NCI-H82 treated with DMSO at 0.1 percent for 48 hours (cell line): ENCODE measurements around the gene PAX7.

Experiments
- DNase-seq: peaks from one replicate; lab custom pipeline; 2025; ENCODE audit not compliant: unreplicated experiment; lab: John Stamatoyannopoulos, UW

The PAX7 gene

GRCh38 chr1:18789246-18789645 is 158.6 kb downstream of the PAX7 start:
- no peak for DNase-seq

DNA sequence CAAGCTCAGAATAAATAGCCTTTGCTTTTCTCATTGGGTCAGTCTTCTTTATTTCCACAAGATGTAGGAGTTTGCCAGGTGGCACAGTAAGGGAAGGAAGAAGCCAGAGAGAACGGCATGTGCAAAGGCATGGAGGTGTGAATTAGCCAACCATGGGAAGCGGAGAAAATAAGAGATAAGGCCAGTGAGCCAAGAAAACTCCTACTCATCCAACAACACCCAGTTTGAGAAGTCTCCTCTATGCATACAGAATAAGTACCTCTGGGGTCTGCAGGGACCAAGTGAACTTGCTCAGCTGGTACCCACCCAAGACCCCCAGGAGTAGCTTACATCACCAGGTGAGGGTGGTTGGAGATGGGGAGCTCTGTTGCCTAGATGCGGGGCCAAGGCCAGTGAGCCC is 162.1 kb downstream of the PAX7 start:
- DNase-seq = no peak

DNA sequence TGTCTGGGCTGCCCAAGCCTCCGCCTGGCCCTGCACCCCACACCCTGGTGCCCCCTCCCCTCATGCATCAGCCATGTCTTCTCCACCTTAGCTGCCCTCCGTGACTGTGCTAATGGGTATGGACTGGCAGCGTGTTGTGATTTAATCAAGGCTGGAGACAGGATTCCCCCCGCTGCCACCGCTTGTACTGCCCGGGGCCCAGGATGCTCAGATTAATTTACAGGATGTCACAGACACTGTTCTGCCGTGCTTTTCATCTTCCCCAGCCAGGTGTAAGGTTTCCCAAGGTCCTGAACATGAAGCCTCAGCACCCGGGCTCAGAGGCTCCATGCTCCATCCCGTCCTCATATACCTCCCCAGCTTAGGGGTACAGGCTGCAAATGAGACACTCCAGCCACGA is 162.5 kb downstream of the PAX7 start:
- no peak for DNase-seq

- peak; percentile 27 for DNase-seq
These were observed 163.4 kb downstream of the PAX7 start for GRCh38 chr1:18794051-18794450.

GRCh38 chr1:18794561-18794960 is 163.9 kb downstream of the PAX7 start:
- peak; percentile 99 for DNase-seq

DNA sequence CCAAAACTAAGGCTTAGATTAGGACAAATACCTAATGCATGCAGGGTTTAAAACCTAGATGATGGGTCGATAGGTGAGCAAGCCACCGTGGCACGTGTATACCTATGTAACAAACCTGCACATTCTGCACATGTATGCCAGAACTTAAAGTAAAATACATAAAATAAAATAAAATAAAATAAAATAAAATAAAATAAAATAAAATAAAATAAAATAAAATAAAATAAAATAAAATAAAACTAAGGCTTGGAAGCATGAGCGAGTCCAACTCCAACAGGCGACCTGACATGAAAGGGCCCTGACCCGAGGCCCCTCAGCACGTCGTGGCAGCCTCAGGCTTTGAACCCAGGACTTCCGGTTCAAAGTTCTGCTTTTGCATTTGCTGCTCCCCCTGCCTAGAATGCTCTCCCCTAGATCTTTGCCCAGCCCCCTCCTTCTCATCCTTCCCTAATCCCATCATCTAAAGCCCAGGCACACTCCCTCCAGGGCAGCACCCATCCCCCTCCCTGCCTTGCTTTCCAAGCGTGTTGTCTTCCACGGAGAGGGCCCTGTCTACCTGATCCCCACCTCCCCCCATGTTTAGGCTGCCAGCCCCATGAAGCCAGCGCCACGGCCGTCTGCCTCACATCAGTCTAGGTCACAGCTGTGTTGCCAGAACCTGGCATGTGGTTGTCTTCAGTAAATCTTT is 164.5 kb downstream of the PAX7 start:
- peak; percentile 98 for DNase-seq

- DNase-seq = no peak
These were observed 166.3 kb downstream of the PAX7 start for GRCh38 chr1:18796950-18797349.
